Mucosa of rectum (tissue), 2 donors: Measurements from ENCODE around the gene SIPA1L3.
"Not testable (repeated sequence)": the region's sequence is repeated elsewhere in the genome, so short reads cannot be mapped to it uniquely, and the experiment has no call there.

Experiments used
- H3K27ac ChIP-seq, 2 donors: one replicate each; pipeline ENCODE4 v1.7.0; 2013; ENCODE audit warnings: inconsistent platforms in 2 of 2, low read depth in 2 of 2, low read length in 2 of 2
- H3K27me3 ChIP-seq, 2 donors: one replicate each; pipeline ENCODE4 v1.7.0; 2013; ENCODE audit warnings: low read length in 2 of 2; ENCODE audit not compliant: control insufficient read depth in 2 of 2, insufficient read depth in 2 of 2
- H3K36me3 ChIP-seq, 2 donors: one replicate each; pipeline ENCODE4 v1.7.0; 2013; ENCODE audit warnings: low read length in 2 of 2; ENCODE audit not compliant: control insufficient read depth in 2 of 2, insufficient read depth in 2 of 2
- H3K4me1 ChIP-seq, 2 donors: one replicate each; pipeline ENCODE4 v1.7.0; 2013; ENCODE audit warnings: low read length in 2 of 2, mild to moderate bottlenecking in 1 of 2; ENCODE audit not compliant: control insufficient read depth in 2 of 2, insufficient read depth in 2 of 2
- H3K4me3 ChIP-seq, 2 donors: one replicate each; pipeline ENCODE4 v1.7.0; 2013; ENCODE audit warnings: low read length in 2 of 2
- H3K9ac ChIP-seq, 2 donors: one replicate each; pipeline ENCODE4 v1.7.0; 2013; ENCODE audit warnings: low read length in 2 of 2, low read depth in 1 of 2, mild to moderate bottlenecking in 1 of 2
- H3K9me3 ChIP-seq, 2 donors: one replicate each; pipeline ENCODE4 v1.7.0; 2013; ENCODE audit warnings: low read length in 2 of 2; ENCODE audit not compliant: control insufficient read depth in 2 of 2
- donor health status: healthy.
- donor health status: Normal muscosa, but diverticular disease.

The SIPA1L3 gene

GRCh38 chr19:37906869-37907734 lies at the start of gene SIPA1L3:
Gene SIPA1L3, plus strand, starts transcription at chr19:37907208. Its CDS starts 174,358 bp downstream, at chr19:38081566.
- H3K9ac ChIP-seq, result peak within 1 kb of the TSS; percentile 79 to 81
- no peaks in the 10 kb centered on the region for H3K9me3 ChIP-seq
- peaks cover 8 to 10% of the 10 kb centered on the region in 2 donors for H3K4me1 ChIP-seq
- peak within 1 kb of the TSS; percentile 88 to 95 for H3K4me3 ChIP-seq
- H3K27me3 ChIP-seq, result no peaks in the 10 kb centered on the region
- H3K36me3 ChIP-seq, result no peaks in the 10 kb centered on the region
- H3K27ac ChIP-seq, result peak within 1 kb of the TSS; percentile 21 to 68

GRCh38 chr19:37864501-37864900 lies 42.5 kb upstream of the SIPA1L3 start:
- no peaks in the 10 kb centered on the region for H3K27me3 ChIP-seq
- H3K9me3 ChIP-seq, result no peaks in the 10 kb centered on the region
- H3K36me3 ChIP-seq, result no peaks in the 10 kb centered on the region
- no peaks in the 10 kb centered on the region for H3K4me1 ChIP-seq
- H3K4me3 ChIP-seq, result no peak overlapping the region
- H3K9ac ChIP-seq, result no peak overlapping the region
- H3K27ac ChIP-seq, result no peak overlapping the region

DNA sequence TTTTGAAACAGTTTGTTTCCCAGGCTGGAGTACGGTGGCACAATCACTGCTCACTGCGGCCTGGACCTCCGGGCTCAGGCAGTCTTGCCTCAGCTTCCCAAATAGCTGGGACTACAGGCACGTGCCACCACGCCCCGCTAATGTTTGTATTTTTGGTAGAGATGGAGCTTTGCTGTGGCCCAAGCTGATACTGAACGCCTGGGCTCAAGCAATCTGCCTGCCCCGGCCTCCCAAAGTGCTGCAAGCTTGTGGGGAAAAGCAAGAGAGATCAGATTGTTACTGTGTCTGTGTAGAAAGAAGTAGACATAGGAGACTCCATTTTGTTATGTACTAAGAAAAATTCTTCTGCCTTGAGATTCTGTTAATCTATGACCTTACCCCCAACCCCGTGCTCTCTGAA lies 41.1 kb upstream of the SIPA1L3 start:
- not testable (repeated sequence) for H3K9ac ChIP-seq, H3K27me3 ChIP-seq, H3K4me3 ChIP-seq, H3K36me3 ChIP-seq, H3K9me3 ChIP-seq, H3K27ac ChIP-seq, H3K4me1 ChIP-seq

- Histone ChIP-seq H3K27me3 (no peaks in the 10 kb centered on the region), H3K36me3 (no peaks in the 10 kb centered on the region), H3K4me3 (no peak overlapping the region), H3K9ac (no peak overlapping the region), H3K9me3 (no peaks in the 10 kb centered on the region), H3K27ac (no peak overlapping the region), H3K4me1 (no peaks in the 10 kb centered on the region)
Observed at GRCh38 chr19:37867831-37868230, 39.2 kb upstream of the SIPA1L3 start.

- no peaks in the 10 kb centered on the region for H3K36me3 ChIP-seq
- H3K4me1 ChIP-seq, result no peaks in the 10 kb centered on the region
- H3K9ac ChIP-seq, result no peak overlapping the region
- H3K27me3 ChIP-seq, result no peaks in the 10 kb centered on the region
- H3K27ac ChIP-seq, result no peak overlapping the region
- H3K9me3 ChIP-seq, result no peaks in the 10 kb centered on the region
- no peak overlapping the region for H3K4me3 ChIP-seq
Observed at GRCh38 chr19:37869766-37870340, 37.2 kb upstream of the SIPA1L3 start.

DNA sequence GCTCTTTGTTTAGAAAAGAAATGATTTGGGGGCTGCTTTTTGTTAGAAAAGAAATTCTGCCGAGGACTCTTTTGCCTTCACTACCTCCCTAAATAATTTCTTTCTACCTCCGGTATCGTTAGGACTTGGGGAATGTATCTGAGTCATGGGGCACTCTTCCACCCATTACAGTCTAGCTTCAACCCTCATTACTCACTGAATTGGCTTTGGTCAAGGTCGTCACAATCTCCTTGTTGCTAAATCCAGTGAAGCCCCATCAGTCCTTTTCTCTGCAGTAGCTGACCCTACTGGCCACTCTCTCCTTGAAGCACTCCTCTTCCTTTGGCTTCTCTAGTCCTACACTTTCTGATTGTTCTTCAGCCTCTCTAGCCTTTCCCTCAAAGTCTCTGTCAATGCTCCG lies 34.6 kb upstream of the SIPA1L3 start:
- H3K36me3 ChIP-seq, result no peaks in the 10 kb centered on the region

GRCh38 chr19:37874784-37875183 lies 32.2 kb upstream of the SIPA1L3 start:
- Histone ChIP-seq H3K9ac (no peak overlapping the region), H3K4me1 (no peaks in the 10 kb centered on the region), H3K36me3 (no peaks in the 10 kb centered on the region), H3K27me3 (no peaks in the 10 kb centered on the region), H3K4me3 (no peak overlapping the region), H3K9me3 (no peaks in the 10 kb centered on the region), H3K27ac (no peak overlapping the region)

More for the DNA sequence above, 34.6 kb upstream of the SIPA1L3 start:
- Histone ChIP-seq H3K9ac (no peak overlapping the region), H3K4me3 (no peak overlapping the region), H3K9me3 (no peaks in the 10 kb centered on the region), H3K27ac (no peak overlapping the region), H3K27me3 (no peaks in the 10 kb centered on the region), H3K4me1 (no peaks in the 10 kb centered on the region)

- H3K27me3 ChIP-seq, result no peaks in the 10 kb centered on the region
- no peak overlapping the region for H3K9ac ChIP-seq
Observed at GRCh38 chr19:37876032-37876431, 31.0 kb upstream of the SIPA1L3 start.

DNA sequence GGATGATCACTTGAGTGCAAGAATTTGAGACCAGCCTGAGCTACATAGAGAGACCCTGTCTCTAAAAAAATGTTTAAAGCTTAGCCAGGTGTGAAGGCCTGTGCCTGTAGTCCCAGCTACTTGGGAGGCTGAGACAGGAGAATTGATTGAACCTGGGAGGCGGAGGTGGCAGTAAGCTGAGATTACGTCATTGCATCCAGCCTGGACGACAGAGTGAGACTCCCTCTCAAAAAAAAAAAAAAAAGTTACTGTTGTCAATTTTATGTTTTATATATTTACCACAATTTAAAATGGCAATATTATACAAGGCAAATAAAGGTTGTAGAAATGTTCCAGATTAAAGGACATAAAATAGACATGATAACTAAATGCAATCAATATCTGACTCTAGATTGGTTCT lies 29.9 kb upstream of the SIPA1L3 start:
- no peaks in the 10 kb centered on the region for H3K36me3 ChIP-seq

More at GRCh38 chr19:37876032-37876431, 31.0 kb upstream of the SIPA1L3 start:
- H3K9me3 ChIP-seq, result no peaks in the 10 kb centered on the region
- H3K27ac ChIP-seq, result no peak overlapping the region
- H3K36me3 ChIP-seq, result no peaks in the 10 kb centered on the region
- no peaks in the 10 kb centered on the region for H3K4me1 ChIP-seq
- no peak overlapping the region for H3K4me3 ChIP-seq

GRCh38 chr19:37885392-37885791 lies 21.6 kb upstream of the SIPA1L3 start:
- no peaks in the 10 kb centered on the region for H3K4me1 ChIP-seq
- no peaks in the 10 kb centered on the region for H3K36me3 ChIP-seq
- no peaks in the 10 kb centered on the region for H3K27me3 ChIP-seq
- no peak overlapping the region for H3K4me3 ChIP-seq
- no peak overlapping the region for H3K9ac ChIP-seq
- H3K27ac ChIP-seq, result no peak overlapping the region
- H3K9me3 ChIP-seq, result no peaks in the 10 kb centered on the region

More for the DNA sequence above, 29.9 kb upstream of the SIPA1L3 start:
- no peak overlapping the region for H3K27ac ChIP-seq
- H3K9me3 ChIP-seq, result no peaks in the 10 kb centered on the region
- H3K27me3 ChIP-seq, result no peaks in the 10 kb centered on the region
- no peak overlapping the region for H3K9ac ChIP-seq
- no peaks in the 10 kb centered on the region for H3K4me1 ChIP-seq
- H3K4me3 ChIP-seq, result no peak overlapping the region
